ENCODE results near the gene MBP.

MBP gene

GRCh38 chr18:77132369-77133050 is at the start of gene MBP:
Gene MBP, minus strand, starts transcription at chr18:77132783. Its CDS starts 27,522 bp downstream, at chr18:77105261.
- TF ChIP-seq CTCF (IDR thresholded peaks at IDR 0.05; ENCODE audit: low read length), result no peak
- no peak for TF ChIP-seq EZH2 (IDR thresholded peaks at IDR 0.05; ENCODE audit: borderline replicate concordance, low read length)
- H3K27ac ChIP-seq (ENCODE audit: low read depth, low read length, poor library complexity, severe bottlenecking), result peak within 1 kb of the TSS; percentile 91
- H3K79me2 ChIP-seq (ENCODE audit: insufficient read depth, low read length), result peaks cover 40% of the 10 kb centered on the region

GRCh38 chr18:77181950-77182707 is 49.5 kb upstream of the MBP start:
- no peaks in the 10 kb centered on the region for H4K20me1 ChIP-seq (ENCODE audit: insufficient read depth, low read length)
- no peaks in the 10 kb centered on the region; the same call in 1 of the 2 replicates for H3K27me3 ChIP-seq (ENCODE audit: insufficient read depth, low read length)
- TF ChIP-seq EZH2 (IDR thresholded peaks at IDR 0.05; ENCODE audit: borderline replicate concordance, low read length) (no peak), CTCF (IDR thresholded peaks at IDR 0.05; ENCODE audit: low read length) (no peak)
- H3K27ac ChIP-seq (ENCODE audit: low read depth, low read length, poor library complexity, severe bottlenecking), result no peak overlapping the region
- H3F3A ChIP-seq (ENCODE audit: insufficient read depth, low read length), result 0 out of 2 replicates have a peak, but pooled peaks cover 3% of the 10 kb centered on the region
- no peaks in the 10 kb centered on the region; the same call in 1 of the 2 replicates for H3K36me3 ChIP-seq (ENCODE audit: insufficient read depth, low read length)
- no peak overlapping the region for H3K9ac ChIP-seq (ENCODE audit: low read length)
- H3K4me1 ChIP-seq (ENCODE audit: insufficient read depth, low read length, severe bottlenecking), result no peaks in the 10 kb centered on the region
- no peaks in the 10 kb centered on the region for H3K9me3 ChIP-seq (ENCODE audit: low read length)
- H3K9me2 ChIP-seq (ENCODE audit: low read depth, low read length), result no peaks in the 10 kb centered on the region
- no peak overlapping the region for H3K4me3 ChIP-seq (ENCODE audit: low read depth, low read length, poor library complexity, severe bottlenecking)
- no peak overlapping the region for H3K4me2 ChIP-seq (ENCODE audit: low read length)
- H2AFZ ChIP-seq (ENCODE audit: low read length), result no peak overlapping the region
- H3K79me2 ChIP-seq (ENCODE audit: insufficient read depth, low read length), result no peaks in the 10 kb centered on the region

More at GRCh38 chr18:77132369-77133050, at the start of gene MBP:
- Histone ChIP-seq H3K4me2 (ENCODE audit: low read length) (peak within 1 kb of the TSS; percentile 89), H3F3A (ENCODE audit: insufficient read depth, low read length) (no peaks in the 10 kb centered on the region; the same call in 1 of the 2 replicates), H3K9me3 (ENCODE audit: low read length) (no peaks in the 10 kb centered on the region), H3K36me3 (ENCODE audit: insufficient read depth, low read length) (peaks cover 9% of the 10 kb centered on the region), H4K20me1 (ENCODE audit: insufficient read depth, low read length) (no peaks in the 10 kb centered on the region), H2AFZ (ENCODE audit: low read length) (no peak within 1 kb of the TSS), H3K4me3 (ENCODE audit: low read depth, low read length, poor library complexity, severe bottlenecking) (peak within 1 kb of the TSS; percentile 90), H3K4me1 (ENCODE audit: insufficient read depth, low read length, severe bottlenecking) (peaks cover 63% of the 10 kb centered on the region), H3K9ac (ENCODE audit: low read length) (peak within 1 kb of the TSS; percentile 94), H3K9me2 (ENCODE audit: low read depth, low read length) (no peaks in the 10 kb centered on the region), H3K27me3 (ENCODE audit: insufficient read depth, low read length) (no peaks in the 10 kb centered on the region)

DNA sequence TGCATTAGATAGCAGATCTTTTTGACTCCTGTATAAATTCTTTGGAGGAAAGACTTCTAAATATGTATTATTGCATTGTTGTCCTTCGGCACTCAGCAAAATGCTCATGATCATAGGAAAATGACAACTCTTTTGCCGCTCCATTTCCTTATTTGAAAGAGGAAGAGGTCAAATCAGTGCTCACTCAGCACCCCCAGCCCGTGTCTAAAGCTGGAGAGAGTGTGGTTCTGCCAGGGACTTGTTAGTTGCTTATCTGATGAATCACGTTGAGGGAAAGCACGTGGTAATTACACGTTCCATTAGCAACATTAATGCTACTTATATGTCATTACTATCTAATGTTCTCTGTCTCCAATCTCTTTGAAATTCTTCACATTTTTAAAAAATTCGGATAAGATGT is 46.0 kb upstream of the MBP start:
- no peaks in the 10 kb centered on the region for H3K9me2 ChIP-seq (ENCODE audit: low read depth, low read length)
- H3K79me2 ChIP-seq (ENCODE audit: insufficient read depth, low read length), result no peaks in the 10 kb centered on the region
- no peak overlapping the region for H2AFZ ChIP-seq (ENCODE audit: low read length)
- H3K36me3 ChIP-seq (ENCODE audit: insufficient read depth, low read length), result no peaks in the 10 kb centered on the region; the same call in 1 of the 2 replicates
- H3K9ac ChIP-seq (ENCODE audit: low read length), result no peak overlapping the region
- H3K9me3 ChIP-seq (ENCODE audit: low read length), result no peaks in the 10 kb centered on the region
- H3K4me2 ChIP-seq (ENCODE audit: low read length), result no peak overlapping the region
- 0 out of 2 replicates have a peak, but pooled peaks cover 3% of the 10 kb centered on the region for H3F3A ChIP-seq (ENCODE audit: insufficient read depth, low read length)
- no peak for TF ChIP-seq EZH2 (IDR thresholded peaks at IDR 0.05; ENCODE audit: borderline replicate concordance, low read length)
- no peak for TF ChIP-seq CTCF (IDR thresholded peaks at IDR 0.05; ENCODE audit: low read length)
- no peak overlapping the region for H3K27ac ChIP-seq (ENCODE audit: low read depth, low read length, poor library complexity, severe bottlenecking)
- H3K4me3 ChIP-seq (ENCODE audit: low read depth, low read length, poor library complexity, severe bottlenecking), result no peak overlapping the region
- H3K4me1 ChIP-seq (ENCODE audit: insufficient read depth, low read length, severe bottlenecking), result no peaks in the 10 kb centered on the region
- no peaks in the 10 kb centered on the region for H4K20me1 ChIP-seq (ENCODE audit: insufficient read depth, low read length)
- H3K27me3 ChIP-seq (ENCODE audit: insufficient read depth, low read length), result no peaks in the 10 kb centered on the region; the same call in 1 of the 2 replicates
